OCI-M2 (cell line): Measurements from ENCODE around the gene OSBP2.

Source experiments
- DNase-seq: peaks from one replicate; lab custom pipeline; 2025; ENCODE audit not compliant: unreplicated experiment; lab: John Stamatoyannopoulos, UW

OSBP2 gene

GRCh38 chr22:30830907-30831306 is 136.2 kb downstream of the OSBP2 start:
- no peak for DNase-seq

- DNase-seq, result no peak
Observed at GRCh38 chr22:30832407-30832987, 137.8 kb downstream of the OSBP2 start.

- DNase-seq, result no peak
Observed at GRCh38 chr22:30833322-30833721, 138.6 kb downstream of the OSBP2 start.

- no peak for DNase-seq
Observed at GRCh38 chr22:30837531-30837930, 142.9 kb downstream of the OSBP2 start.

- no peak for DNase-seq
Observed at GRCh38 chr22:30838111-30838510, 143.4 kb downstream of the OSBP2 start.

- DNase-seq, result no peak
Observed at GRCh38 chr22:30841273-30841672, 146.6 kb downstream of the OSBP2 start.

- DNase-seq, result no peak
Observed at GRCh38 chr22:30843245-30843644, 148.6 kb downstream of the OSBP2 start.

GRCh38 chr22:30847583-30847982 is 152.9 kb downstream of the OSBP2 start:
- no peak for DNase-seq

- DNase-seq, result no peak
Observed at GRCh38 chr22:30855266-30855665, 160.6 kb downstream of the OSBP2 start.

GRCh38 chr22:30855677-30856518 is 161.2 kb downstream of the OSBP2 start:
- no peak for DNase-seq

- no peak for DNase-seq
Observed at GRCh38 chr22:30856741-30857502, 162.2 kb downstream of the OSBP2 start.

GRCh38 chr22:30857791-30858190 is 163.1 kb downstream of the OSBP2 start:
- DNase-seq, result no peak

- DNase-seq, result no peak
Observed at GRCh38 chr22:30858976-30859713, 164.5 kb downstream of the OSBP2 start.

- DNase-seq, result no peak
Observed at GRCh38 chr22:30859714-30860095, 165.0 kb downstream of the OSBP2 start.

GRCh38 chr22:30860176-30861105 is 165.8 kb downstream of the OSBP2 start:
- DNase-seq, result no peak

- no peak for DNase-seq
Observed at GRCh38 chr22:30861131-30861530, 166.5 kb downstream of the OSBP2 start.

GRCh38 chr22:30861688-30862552 is 167.2 kb downstream of the OSBP2 start:
- DNase-seq, result no peak

- DNase-seq, result no peak
Observed at GRCh38 chr22:30863081-30863833, 168.6 kb downstream of the OSBP2 start.
